GM19372 (cell line): Measurements from ENCODE around the gene FYN.
"Not testable (repeated sequence)": the region's sequence is repeated elsewhere in the genome, so short reads cannot be mapped to it uniquely, and the experiment has no call there.

Source experiments
- ATAC-seq: cut with Tn5 transposase; IDR thresholded peaks from one replicate; pipeline ENCODE4 v1.9.1; 2021; ENCODE audit warnings: mild to moderate bottlenecking, low read depth, moderate library complexity; ENCODE audit not compliant: unreplicated experiment

The FYN gene

GRCh38 chr6:111873178-111874024 is at the start of gene FYN:
TSS of gene FYN (minus strand) at chr6:111873452. CDS start at chr6:111720051, 153,401 bp downstream.
- ATAC-seq, result peak; percentile 95

DNA sequence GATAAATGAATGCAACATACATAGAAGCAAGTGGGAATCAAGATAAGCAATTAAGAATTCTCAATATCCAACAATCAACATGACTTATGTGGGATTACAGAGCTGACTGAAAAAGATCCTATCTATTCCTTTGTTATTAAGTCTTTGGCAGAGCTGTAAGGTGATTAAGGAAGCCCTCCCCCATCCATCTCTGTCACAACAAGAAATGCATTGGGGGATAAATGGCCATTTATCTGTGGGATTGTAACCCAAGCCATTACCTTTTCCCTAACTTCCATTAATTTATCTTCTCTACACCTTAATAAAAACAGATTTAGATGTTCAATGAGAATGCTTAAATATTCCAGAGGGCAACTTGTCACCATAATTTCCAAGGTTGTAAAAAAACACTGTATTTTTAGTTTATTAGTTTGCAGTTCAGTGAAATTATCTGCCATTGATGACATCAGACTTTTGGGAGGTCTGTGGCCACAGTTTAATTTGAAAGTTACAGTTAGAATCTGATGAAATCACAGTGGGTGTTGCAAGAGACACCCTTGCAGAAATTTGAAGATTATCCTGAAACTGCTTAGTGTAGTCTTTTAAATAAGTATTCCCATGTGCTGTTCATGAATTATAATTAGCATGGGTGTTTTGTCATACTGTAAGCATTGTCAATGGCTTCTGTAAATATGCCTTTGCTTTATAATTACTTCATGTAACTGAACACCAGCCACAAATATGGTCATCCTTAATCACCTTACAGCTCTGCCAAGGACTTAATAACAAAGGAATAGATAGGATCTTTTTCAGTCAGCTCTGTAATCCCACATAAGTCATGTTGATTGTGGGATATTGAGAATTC is 49.4 kb upstream of the FYN start:
- no peak for ATAC-seq

DNA sequence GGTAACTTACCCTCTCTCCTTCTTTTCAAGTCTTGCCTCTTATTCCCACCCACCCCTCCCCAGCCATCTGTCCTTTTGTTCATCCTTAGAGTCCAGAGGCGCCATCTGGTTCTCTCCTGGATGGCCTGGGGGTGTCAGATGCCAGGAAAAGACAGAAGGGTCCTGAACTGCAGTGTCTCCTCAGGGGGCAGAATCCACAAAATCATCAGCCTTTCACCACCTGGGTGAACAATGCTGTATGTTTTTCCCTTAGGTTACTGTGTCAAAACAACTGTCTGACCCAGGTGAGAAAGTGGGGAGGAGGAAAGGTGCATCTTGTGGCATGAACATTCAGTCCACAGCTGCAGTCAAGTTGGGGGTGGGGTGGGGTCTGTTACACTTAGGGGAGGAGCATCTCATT is 47.9 kb upstream of the FYN start:
- ATAC-seq, result no peak

DNA sequence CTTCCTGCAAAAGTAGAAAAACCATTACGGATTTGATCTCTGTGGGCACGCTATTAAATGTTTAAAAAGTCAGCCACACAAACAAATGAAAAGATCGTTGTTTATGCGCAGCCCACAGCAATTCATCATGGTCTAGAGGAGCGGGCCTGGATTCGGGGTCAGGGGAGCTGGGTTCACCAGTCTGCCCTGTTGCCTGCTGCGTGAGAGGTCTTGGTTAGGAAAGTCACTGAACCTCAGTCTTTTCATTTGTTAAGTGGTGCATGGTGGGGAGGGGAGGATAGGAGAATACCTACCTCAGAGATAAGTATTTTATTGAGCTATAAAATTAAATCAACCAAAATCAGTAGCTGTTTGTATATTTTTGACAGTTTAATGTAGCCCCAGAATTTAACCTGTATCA is 47.3 kb upstream of the FYN start:
- ATAC-seq, result no peak

GRCh38 chr6:111918825-111919224 is 45.6 kb upstream of the FYN start:
- ATAC-seq, result no peak

DNA sequence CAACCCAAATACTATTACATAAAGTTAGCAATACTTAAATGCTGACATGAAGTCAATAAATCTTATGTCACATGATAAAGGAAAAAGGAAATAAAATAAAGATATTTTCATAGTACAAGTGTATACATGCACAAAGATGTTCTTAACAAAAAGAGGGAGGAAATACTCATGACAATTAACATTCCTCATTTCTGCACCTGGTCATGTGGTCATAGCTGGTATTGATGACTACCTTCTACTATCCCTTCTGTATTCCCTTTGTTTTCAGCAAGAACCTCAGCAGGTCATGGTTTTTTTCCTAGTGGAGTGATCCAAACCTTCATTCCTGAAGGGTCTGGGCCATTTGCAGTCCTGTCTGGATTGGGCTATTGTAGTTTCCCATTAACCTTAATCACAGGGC is 43.5 kb upstream of the FYN start:
- no peak for ATAC-seq

GRCh38 chr6:111914617-111915016 is 41.4 kb upstream of the FYN start:
- no peak for ATAC-seq

- no peak for ATAC-seq
Observed at GRCh38 chr6:111912904-111913303, 39.7 kb upstream of the FYN start.

GRCh38 chr6:111911428-111911827 is 38.2 kb upstream of the FYN start:
- ATAC-seq, result no peak

DNA sequence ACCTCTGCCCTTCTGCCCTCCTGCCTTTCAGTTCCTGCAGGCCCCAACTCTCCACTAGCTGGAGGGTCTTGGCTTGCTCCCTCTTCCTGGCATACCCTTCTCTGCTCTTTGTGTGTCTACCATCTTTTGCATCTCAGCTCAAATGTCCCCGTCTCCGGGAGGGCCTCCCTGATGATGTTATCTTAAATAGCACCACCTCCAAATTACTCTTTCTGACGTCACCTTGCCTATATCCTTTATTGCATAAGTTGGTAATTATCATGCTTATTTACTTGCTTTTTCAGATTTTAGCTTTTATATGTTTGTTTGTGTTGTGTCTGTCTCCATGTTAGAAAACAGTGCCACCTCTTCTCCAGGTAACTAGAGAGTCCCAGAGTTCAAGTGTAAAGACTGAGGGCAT is 36.0 kb upstream of the FYN start:
- ATAC-seq, result no peak

DNA sequence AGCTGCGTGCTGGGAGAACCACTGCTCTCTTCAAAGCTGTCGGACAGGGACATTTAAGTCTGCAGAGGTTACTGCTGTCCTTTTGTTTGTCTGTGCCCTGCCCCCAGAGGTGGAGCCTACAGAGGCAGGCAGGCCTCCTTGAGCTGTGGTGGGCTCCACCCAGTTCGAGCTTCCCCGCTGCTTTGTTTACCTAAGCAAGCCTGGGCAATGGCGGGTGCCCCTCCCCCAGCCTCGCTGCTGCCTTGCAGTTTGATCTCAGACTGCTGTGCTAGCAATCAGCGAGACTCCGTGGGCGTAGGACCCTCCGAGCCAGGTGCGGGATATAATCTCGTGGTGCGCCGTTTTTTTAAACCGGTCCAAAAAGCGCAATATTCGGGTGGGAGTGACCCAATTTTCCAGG is 35.1 kb upstream of the FYN start:
- not testable (repeated sequence) for ATAC-seq

DNA sequence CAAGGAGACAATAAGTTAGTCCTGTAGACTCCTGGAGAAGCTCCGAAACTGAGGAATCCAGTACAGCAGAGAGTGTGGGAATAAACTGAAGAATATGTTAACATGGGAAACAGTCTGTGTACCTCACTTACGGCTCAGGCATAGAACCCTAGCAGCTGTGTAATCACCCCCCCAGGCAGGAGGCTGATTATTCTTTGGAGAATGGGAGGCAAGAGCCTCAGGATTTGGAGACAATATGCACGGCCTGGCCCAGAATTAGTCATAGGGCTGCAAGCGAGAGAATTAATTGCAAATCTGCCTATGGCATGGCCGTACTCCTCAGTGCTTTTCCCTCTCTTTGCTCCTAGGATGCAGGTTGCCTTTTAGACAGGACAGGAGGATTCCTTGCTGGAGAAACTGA is 27.5 kb upstream of the FYN start:
- ATAC-seq, result no peak

DNA sequence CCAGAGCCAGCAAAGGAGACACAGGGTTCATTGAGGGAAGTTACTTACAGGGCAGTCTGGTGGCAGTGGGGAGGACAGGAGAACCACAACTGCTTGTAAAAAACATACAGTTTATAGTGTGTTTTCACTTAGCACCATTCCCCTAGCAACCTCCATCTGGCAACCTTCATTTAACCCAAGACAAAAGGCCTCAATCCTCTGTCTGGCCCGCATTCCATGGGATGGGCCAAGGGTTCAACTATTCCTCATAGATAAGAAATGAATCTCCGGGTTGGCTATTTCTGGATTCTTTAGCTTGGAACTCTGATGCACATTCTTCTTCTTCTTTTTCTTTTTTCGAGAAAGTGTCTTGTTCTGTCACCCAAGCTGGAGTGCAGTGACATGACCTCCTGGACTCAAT is 26.3 kb upstream of the FYN start:
- ATAC-seq, result no peak

- ATAC-seq, result no peak
Observed at GRCh38 chr6:111898452-111898851, 25.2 kb upstream of the FYN start.

GRCh38 chr6:111894951-111895350 is 21.7 kb upstream of the FYN start:
- ATAC-seq, result no peak

- no peak for ATAC-seq
Observed at GRCh38 chr6:111894272-111894671, 21.0 kb upstream of the FYN start.

DNA sequence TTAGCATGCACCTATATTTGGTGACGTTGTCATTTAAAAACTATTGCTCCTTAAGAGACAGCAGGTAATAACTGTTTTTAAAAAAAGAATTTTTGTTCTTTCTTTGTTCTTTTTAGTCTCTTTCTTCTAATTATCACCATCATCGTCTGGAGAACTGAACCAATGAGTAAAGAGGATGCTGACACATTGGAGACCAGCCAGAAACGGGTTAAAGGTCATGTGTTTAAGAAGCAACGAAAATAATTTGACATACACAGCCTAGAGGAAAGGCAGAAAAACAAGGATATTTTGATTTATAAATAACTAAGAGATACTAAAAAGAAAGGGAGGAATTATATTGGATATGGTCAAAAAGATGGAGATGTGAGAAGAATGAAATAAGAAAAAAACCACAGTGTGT is 19.2 kb upstream of the FYN start:
- no peak for ATAC-seq

GRCh38 chr6:111890988-111891387 is 17.7 kb upstream of the FYN start:
- ATAC-seq, result no peak

GRCh38 chr6:111888928-111889695 is 15.9 kb upstream of the FYN start:
- no peak for ATAC-seq

- ATAC-seq, result not testable (repeated sequence)
Observed at GRCh38 chr6:111886793-111887192, 13.5 kb upstream of the FYN start.
